NT2/D1 (cell line): Measurements from ENCODE around the gene RALGPS1.

Experiments used
- SUZ12 ChIP-seq: IDR thresholded peaks from 2 replicates; pipeline ENCODE4 v1.6.1; 2011; ENCODE audit not compliant: insufficient read length, insufficient read depth; ENCODE audit errors: extremely low read depth
- YY1 ChIP-seq: IDR thresholded peaks from 2 replicates; pipeline ENCODE4 v1.6.1; 2011; ENCODE audit not compliant: insufficient read length, insufficient read depth
- ZNF274 ChIP-seq: IDR thresholded peaks from 2 replicates; pipeline ENCODE4 v1.6.1; 2011; ENCODE audit warnings: mild to moderate bottlenecking, low read depth, low read length

- no peak for TF ChIP-seq YY1
- no peak for TF ChIP-seq ZNF274
- TF ChIP-seq SUZ12: no peak
These were observed 261.2 kb downstream of the RALGPS1 start for GRCh38 chr9:127175764-127176163.
